Head of caudate nucleus (tissue), 42 donors: ENCODE data around the gene C19orf53.
"Not testable (repeated sequence)": the region's sequence is repeated elsewhere in the genome, so short reads cannot be mapped to it uniquely, and the experiment has no call there.

Experiments
- DNase-seq, 42 donors: peaks; one replicate each; pipeline versions ENCODE4 v3.0.0 to v3.0.0-alpha.2; 2020 to 2021; ENCODE audit warnings: mixed read lengths in 7 of 42
- intact Hi-C: fragments of 100-400 bp; cut with DNase I; formaldehyde crosslinking; loops from one replicate; pipeline ENCODE4 v1.15.0; 2022

Gene C19orf53

GRCh38 chr19:13793317-13793716 lies 19.1 kb downstream of the C19orf53 start:
- not testable (repeated sequence) for DNase-seq

GRCh38 chr19:13794398-13794756 lies 20.1 kb downstream of the C19orf53 start:
- DNase-seq = peak in 19 of 42 donors; percentile 19 to 75 (median 36)
- intact Hi-C loops = no loop called here

More at GRCh38 chr19:13793317-13793716, 19.1 kb downstream of the C19orf53 start:
- intact Hi-C loops = not testable (repeated sequence)

- intact Hi-C loops = loop anchor here (5.0 kb wide), 1 partner anchor 67 kb away; no protein-coding TSS in a partner anchor
- peak; percentile 95 to 99 (median 98) for DNase-seq
Observed at GRCh38 chr19:13794757-13795589, 20.7 kb downstream of the C19orf53 start, which contains the start of gene ZSWIM4. Gene ZSWIM4 (plus strand): TSS chr19:13795443. CDS start chr19:13795649, 206 bp downstream.

GRCh38 chr19:13795595-13796300 lies 21.5 kb downstream of the C19orf53 start:
- intact Hi-C loops = loop anchor here (5.0 kb wide), 1 partner anchor 67 kb away; no protein-coding TSS in a partner anchor
- peak in 4 of 42 donors; percentile 12 to 45 (median 20) for DNase-seq

GRCh38 chr19:13796301-13797057 lies 22.2 kb downstream of the C19orf53 start:
- DNase-seq = peak in 8 of 42 donors; percentile 11 to 55 (median 26)
- intact Hi-C loops = loop anchor here (5.0 kb wide), 1 partner anchor 66 kb away; no protein-coding TSS in a partner anchor

- intact Hi-C loops = loop anchor here (5.0 kb wide), 1 partner anchor 65 kb away; no protein-coding TSS in a partner anchor
- DNase-seq = no peak
Observed at GRCh38 chr19:13797058-13797440, 22.8 kb downstream of the C19orf53 start.

GRCh38 chr19:13797870-13798269 lies 23.6 kb downstream of the C19orf53 start:
- intact Hi-C loops = loop anchor here (5.0 kb wide), 1 partner anchor 64 kb away; no protein-coding TSS in a partner anchor
- no peak for DNase-seq

GRCh38 chr19:13799669-13800068 lies 25.4 kb downstream of the C19orf53 start:
- no peak for DNase-seq
- intact Hi-C loops = loop anchor here (5.0 kb wide), 1 partner anchor 63 kb away; no protein-coding TSS in a partner anchor

GRCh38 chr19:13803038-13803437 lies 28.8 kb downstream of the C19orf53 start:
- DNase-seq = no peak
- intact Hi-C loops = no loop called here

- DNase-seq = peak in 25 of 42 donors; percentile 16 to 76 (median 35)
- intact Hi-C loops = no loop called here
Observed at GRCh38 chr19:13804830-13805683, 30.8 kb downstream of the C19orf53 start.

GRCh38 chr19:13806728-13807127 lies 32.5 kb downstream of the C19orf53 start:
- no peak for DNase-seq
- intact Hi-C loops = no loop called here

GRCh38 chr19:13807421-13808021 lies 33.3 kb downstream of the C19orf53 start:
- intact Hi-C loops = no loop called here
- DNase-seq = no peak

- no peak for DNase-seq
- intact Hi-C loops = no loop called here
Observed at GRCh38 chr19:13808856-13809255, 34.6 kb downstream of the C19orf53 start.

- no peak for DNase-seq
- intact Hi-C loops = no loop called here
Observed at GRCh38 chr19:13812544-13812943, 38.3 kb downstream of the C19orf53 start.

GRCh38 chr19:13813147-13813546 lies 38.9 kb downstream of the C19orf53 start:
- intact Hi-C loops = no loop called here
- DNase-seq = no peak

GRCh38 chr19:13814550-13814949 lies 40.3 kb downstream of the C19orf53 start:
- no peak for DNase-seq
- intact Hi-C loops = no loop called here

GRCh38 chr19:13817018-13817614 lies 42.9 kb downstream of the C19orf53 start:
- no peak for DNase-seq
- intact Hi-C loops = no loop called here
